Omental fat pad (tissue), 4 donors: ENCODE results near the gene UROC1. TPM values are rescaled to one million over a fixed set of nuclear protein-coding genes. Genes with fewer than 3 reads are reported as not detected.

Source experiments
- ATAC-seq: fragments of 150-250 bp; one replicate; pipeline ENCODE4 v1.9.1; 2016; ENCODE audit warnings: mild to moderate bottlenecking, moderate library complexity; ENCODE audit not compliant: low FRiP score
- DNase-seq: peaks from one replicate; pipeline ENCODE4 v3.0.0-alpha.2; 2019; ENCODE audit warnings: low spot score
- total RNA-seq, 4 donors: library from RNA; depleted of rRNA; stranded (reverse); fragments of >200 nt; gene quantifications; one replicate each; pipeline ENCODE4 v1.1.0, GENCODE V29; 2016
- TF ChIP-seq, protein P1 (sequence below), 3 donors: fragments of 450-650 bp; IDR thresholded peaks; one replicate each; pipeline ENCODE4 v1.5.1; 2016 to 2017; ENCODE audit warnings: antibody characterized with exemption in 3 of 3, mild to moderate bottlenecking in 3 of 3, moderate library complexity in 2 of 3

The UROC1 gene
- total RNA-seq, 4 donors from 2014 or later: not detected

DNA sequence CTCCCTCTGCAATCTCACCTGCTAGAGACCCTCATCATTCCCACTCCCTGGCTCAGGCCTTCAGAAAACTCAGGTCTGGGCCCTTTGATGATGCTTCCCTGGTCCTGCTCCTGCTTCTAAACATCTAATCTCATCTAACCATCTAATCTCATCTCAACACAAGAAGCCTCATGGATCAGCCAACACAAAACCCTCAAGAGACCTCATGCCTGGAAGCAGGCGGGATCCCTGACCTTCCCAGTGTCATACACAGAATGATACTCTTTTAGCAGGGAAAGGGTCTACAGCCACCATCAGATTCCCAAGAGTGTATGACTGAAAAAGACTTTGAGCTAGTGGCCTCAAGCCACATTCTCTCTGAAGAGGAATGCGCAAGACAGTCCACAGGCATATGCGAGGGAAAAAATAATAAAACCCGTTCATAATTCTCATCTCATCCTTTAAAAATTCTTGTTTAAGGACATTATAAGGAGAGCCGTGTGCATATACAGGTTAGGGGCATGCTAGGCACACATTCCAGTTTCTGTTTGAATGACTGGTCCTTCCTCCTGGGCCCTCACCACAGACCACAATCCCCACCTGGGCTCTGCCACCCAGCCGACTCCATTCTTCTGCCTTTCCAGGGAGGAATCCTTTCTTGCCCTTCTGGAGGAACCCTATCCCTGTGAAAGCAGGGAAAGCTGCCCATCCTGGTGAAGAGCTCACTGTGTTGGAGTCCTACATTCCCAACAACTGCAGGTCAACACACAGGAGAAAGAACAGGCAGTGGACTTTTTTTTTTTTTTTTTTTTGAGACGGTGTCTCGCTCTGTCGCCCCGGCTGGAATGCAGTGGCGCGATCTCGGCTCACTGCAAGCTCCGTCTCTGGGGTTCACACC lies 44.0 kb downstream of the UROC1 start:
- DNase-seq: no peak
- TF ChIP-seq, protein P1, sequence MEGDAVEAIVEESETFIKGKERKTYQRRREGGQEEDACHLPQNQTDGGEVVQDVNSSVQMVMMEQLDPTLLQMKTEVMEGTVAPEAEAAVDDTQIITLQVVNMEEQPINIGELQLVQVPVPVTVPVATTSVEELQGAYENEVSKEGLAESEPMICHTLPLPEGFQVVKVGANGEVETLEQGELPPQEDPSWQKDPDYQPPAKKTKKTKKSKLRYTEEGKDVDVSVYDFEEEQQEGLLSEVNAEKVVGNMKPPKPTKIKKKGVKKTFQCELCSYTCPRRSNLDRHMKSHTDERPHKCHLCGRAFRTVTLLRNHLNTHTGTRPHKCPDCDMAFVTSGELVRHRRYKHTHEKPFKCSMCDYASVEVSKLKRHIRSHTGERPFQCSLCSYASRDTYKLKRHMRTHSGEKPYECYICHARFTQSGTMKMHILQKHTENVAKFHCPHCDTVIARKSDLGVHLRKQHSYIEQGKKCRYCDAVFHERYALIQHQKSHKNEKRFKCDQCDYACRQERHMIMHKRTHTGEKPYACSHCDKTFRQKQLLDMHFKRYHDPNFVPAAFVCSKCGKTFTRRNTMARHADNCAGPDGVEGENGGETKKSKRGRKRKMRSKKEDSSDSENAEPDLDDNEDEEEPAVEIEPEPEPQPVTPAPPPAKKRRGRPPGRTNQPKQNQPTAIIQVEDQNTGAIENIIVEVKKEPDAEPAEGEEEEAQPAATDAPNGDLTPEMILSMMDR (IDR thresholded peaks at IDR 0.05): no peak
- ATAC-seq: no peak

DNA sequence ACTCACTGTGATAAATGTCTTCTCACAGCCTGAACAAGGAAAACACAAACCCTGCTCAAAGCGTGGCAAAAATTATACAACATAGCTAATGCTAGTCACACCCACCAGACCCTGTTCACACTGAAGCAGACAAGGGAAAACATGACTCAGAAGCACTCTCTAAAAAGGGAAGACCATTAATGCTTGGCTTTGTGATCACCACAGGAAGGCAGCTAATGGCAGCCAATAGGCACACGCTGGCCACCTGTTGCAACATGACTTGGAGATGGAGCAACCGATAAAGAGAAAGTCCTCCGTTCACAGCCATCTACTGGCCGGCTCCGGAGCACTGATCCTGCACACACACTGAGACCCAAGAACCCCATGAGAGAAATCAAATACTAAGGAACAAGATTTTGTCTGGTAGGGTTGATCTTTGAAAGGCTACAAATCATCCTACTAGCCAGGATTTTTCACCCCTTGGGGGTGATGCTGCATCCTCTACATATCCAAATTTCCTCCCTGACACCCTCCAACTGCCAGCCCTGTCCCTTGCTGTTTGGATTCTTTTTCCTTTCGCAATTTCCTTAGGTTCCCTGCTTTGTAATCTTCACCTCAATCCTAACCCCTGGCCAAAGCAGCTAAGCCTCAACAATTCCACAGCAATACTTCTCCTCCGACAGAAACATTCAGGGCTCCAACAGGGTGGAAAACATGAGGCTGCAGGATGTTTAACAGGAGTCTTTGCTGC lies 45.1 kb downstream of the UROC1 start:
- TF ChIP-seq, protein P1 (IDR thresholded peaks at IDR 0.05): no peak
- ATAC-seq: peak; percentile 26
- peak; percentile 41 for DNase-seq

DNA sequence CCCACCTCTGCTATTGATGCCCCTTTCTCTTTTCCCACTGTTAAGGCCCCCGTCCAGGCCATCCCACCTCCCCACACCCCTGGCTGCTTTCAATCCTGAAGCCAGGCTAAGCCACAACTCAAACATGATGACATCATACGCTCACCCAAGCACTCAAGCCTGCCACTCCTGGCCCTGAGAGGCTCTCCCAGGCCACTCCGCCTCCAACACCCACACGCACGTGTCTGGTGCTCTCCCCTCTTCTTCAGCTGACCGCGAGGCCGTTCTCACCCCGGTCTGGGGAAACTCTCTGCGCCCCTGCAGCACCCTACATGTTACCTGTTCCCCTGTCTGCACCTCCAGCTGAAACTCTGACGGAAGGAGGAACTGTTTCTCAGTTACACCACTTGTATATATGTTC lies 48.1 kb downstream of the UROC1 start:
- ATAC-seq: no peak

DNA sequence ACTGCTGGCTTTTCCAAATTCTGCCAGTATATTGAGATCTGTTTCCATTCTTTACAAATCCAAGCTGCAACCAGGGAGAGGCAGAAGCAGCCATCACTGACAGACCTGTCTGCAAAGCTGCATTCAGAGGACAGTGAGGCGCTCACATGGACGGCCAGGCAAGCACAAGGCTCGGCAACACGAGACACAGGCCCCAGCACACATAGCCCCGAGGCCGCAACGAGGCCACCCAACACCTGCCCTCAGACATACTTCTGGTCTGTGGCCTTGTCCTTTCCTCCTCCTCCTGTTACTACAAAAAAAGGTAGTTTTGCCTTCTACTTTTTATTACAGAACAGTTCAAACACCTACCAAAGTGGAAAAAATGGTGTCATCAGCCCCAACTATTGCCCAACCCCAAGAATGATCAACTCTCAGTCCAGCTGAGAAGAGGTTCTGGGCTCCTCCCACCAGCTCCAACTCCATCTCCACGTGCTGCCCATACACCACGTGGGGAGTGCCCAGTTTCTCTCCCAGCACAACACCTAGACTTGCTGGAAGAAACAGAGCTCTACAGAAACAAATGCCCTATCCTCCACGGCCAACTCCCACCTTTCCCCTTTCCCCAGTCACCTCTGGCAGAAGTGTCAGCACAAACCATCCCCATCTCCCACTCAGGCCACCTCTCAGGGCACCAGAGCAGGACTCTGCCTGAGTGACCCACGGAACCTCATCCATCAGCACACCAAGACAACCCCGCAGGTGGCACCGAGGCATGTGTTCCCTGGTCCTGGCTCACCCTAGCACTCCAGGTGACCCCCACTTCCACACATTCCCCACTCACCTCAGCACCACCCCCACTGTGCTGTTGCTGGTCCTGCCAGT lies 49.3 kb downstream of the UROC1 start:
- ATAC-seq: no peak
- no peak for DNase-seq
- TF ChIP-seq, protein P1 (IDR thresholded peaks at IDR 0.05): no peak

More for the DNA sequence above, 48.1 kb downstream of the UROC1 start:
- TF ChIP-seq, protein P1 (IDR thresholded peaks at IDR 0.05): no peak
- DNase-seq: no peak

DNA sequence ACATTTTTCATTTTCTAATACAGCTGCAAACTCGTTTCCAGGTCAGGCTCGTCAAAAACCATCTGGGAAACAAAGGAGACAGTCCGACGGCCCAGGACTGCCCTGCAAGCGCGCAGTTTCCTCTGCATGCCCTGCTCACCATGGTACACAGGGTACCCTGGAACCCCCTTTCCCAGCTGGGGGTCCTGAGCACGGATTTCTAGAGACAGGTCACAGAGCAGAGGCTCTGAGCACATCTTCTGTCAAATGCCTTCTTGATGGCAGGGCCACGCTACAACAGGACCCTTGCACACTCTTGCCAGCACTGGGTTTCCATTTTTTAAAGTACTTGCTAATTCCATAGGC lies 50.0 kb downstream of the UROC1 start:
- DNase-seq (no peak), ATAC-seq (no peak)
- TF ChIP-seq, protein P1 (IDR thresholded peaks at IDR 0.05): no peak

DNA sequence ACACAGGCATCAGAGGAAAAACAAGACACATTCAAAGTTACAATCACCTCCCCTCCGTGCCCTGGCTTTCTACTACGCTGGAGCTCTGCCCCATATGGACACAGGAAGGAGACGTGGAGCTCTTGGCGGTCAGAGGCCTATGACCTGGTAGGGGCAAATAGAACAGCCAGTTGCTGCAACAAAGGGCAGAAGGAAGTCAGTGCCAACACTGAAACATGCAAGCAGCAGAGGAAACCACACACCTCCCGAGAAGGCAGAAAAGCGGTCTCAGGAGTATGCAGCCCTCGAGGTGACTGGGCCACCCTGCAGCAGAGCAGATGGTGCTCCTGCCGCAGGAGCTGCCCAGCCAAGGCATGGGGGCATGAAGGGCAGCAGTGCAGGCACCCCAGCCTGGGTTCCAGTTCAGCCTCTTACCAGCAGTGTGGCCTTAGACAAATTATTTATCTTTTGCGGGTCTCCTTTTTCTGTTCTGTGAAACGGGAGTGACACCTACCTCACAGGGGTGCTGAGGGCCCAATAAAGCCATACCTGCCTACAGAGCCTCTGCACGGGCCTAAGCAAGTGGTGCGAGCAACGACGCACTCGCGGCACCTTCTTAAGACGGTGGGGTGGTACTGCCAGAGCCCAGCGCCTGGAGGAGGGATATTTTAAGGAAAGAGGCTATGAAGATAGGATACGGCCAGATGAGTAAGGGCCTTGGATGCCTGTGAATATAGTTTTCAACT lies 50.5 kb downstream of the UROC1 start:
- ATAC-seq: no peak
- no peak for DNase-seq
- TF ChIP-seq, protein P1 (IDR thresholded peaks at IDR 0.05): no peak
